KMS-11 (cell line): ENCODE results near the gene UBE2O.

Experiments
- H2AFZ ChIP-seq: fragments of 200-600 bp; sonication (generic); 2 replicates; pipeline ENCODE4 v1.6.1; 2016; ENCODE audit warnings: antibody characterized with exemption, mixed run types, low read depth
- H3K27ac ChIP-seq: fragments of 200-600 bp; sonication (generic); 2 replicates; pipeline ENCODE4 v1.6.1; 2016; ENCODE audit warnings: mild to moderate bottlenecking, mixed run types
- H3K27me3 ChIP-seq: fragments of 200-600 bp; sonication (generic); 2 replicates; pipeline ENCODE4 v1.6.1; 2017; ENCODE audit warnings: mild to moderate bottlenecking, low read depth, mixed run types, moderate library complexity; ENCODE audit not compliant: insufficient read depth
- H3K36me3 ChIP-seq: fragments of 200-600 bp; sonication (generic); 2 replicates; pipeline ENCODE4 v1.6.1; 2017; ENCODE audit warnings: mild to moderate bottlenecking, mixed run types; ENCODE audit not compliant: insufficient read depth
- H3K4me1 ChIP-seq: fragments of 200-600 bp; sonication (generic); 2 replicates; pipeline ENCODE4 v1.6.1; 2016; ENCODE audit warnings: mild to moderate bottlenecking, low read depth, mixed run types; ENCODE audit not compliant: poor library complexity, severe bottlenecking
- H3K4me2 ChIP-seq: fragments of 200-600 bp; sonication (generic); 2 replicates; pipeline ENCODE4 v1.7.0; 2016; ENCODE audit warnings: mild to moderate bottlenecking, mixed run types
- H3K4me3 ChIP-seq: fragments of 200-600 bp; sonication (generic); IDR thresholded peaks from 2 replicates; pipeline ENCODE4 v1.6.1; 2017; ENCODE audit warnings: low read depth, low read length, mixed read lengths; ENCODE audit not compliant: insufficient read depth
- H3K79me2 ChIP-seq: fragments of 200-600 bp; sonication (generic); 2 replicates; pipeline ENCODE4 v1.6.1; 2016; ENCODE audit warnings: low read depth, mixed run types; ENCODE audit not compliant: insufficient read depth
- H3K9ac ChIP-seq: fragments of 200-600 bp; sonication (generic); 2 replicates; pipeline ENCODE4 v1.6.1; 2016; ENCODE audit warnings: mild to moderate bottlenecking, mixed run types
- H4K20me1 ChIP-seq: fragments of 200-600 bp; sonication (generic); 2 replicates; pipeline ENCODE4 v1.6.1; 2016; ENCODE audit warnings: mild to moderate bottlenecking, mixed run types; ENCODE audit not compliant: insufficient read depth
- CTCF ChIP-seq: fragments of 200-600 bp; sonication (generic); conservative IDR thresholded peaks from 2 replicates; pipeline ENCODE4 v1.6.1; 2017; ENCODE audit warnings: low read depth, mild to moderate bottlenecking, antibody characterized with exemption, low read length, moderate library complexity, mixed read lengths

Gene UBE2O

GRCh38 chr17:76397687-76398522, 55.0 kb downstream of the UBE2O start:
- TF ChIP-seq CTCF = peak; percentile 99
- Histone ChIP-seq H3K36me3 (no peaks in the 10 kb centered on the region; the same call in 1 of the 2 replicates), H4K20me1 (no peaks in the 10 kb centered on the region), H3K4me1 (no peaks in the 10 kb centered on the region), H3K79me2 (no peaks in the 10 kb centered on the region), H3K9ac (no peak overlapping the region), H3K4me3 (no peak overlapping the region), H2AFZ (no peak overlapping the region), H3K27me3 (no peaks in the 10 kb centered on the region), H3K4me2 (no peak overlapping the region), H3K27ac (no peak overlapping the region)

- Histone ChIP-seq H3K4me1 (no peaks in the 10 kb centered on the region), H3K36me3 (no peaks in the 10 kb centered on the region; the same call in 1 of the 2 replicates)
Measured at GRCh38 chr17:76397184-76397583, 55.8 kb downstream of the UBE2O start.

GRCh38 chr17:76395980-76396379, 57.0 kb downstream of the UBE2O start:
- Histone ChIP-seq H4K20me1 (no peaks in the 10 kb centered on the region), H3K9ac (no peak overlapping the region), H3K4me3 (no peak overlapping the region), H3K27ac (no peak overlapping the region), H3K36me3 (no peaks in the 10 kb centered on the region; the same call in 1 of the 2 replicates), H2AFZ (no peak overlapping the region), H3K27me3 (no peaks in the 10 kb centered on the region), H3K4me1 (no peaks in the 10 kb centered on the region), H3K4me2 (no peak overlapping the region), H3K79me2 (no peaks in the 10 kb centered on the region)
- TF ChIP-seq CTCF = no peak

More at GRCh38 chr17:76397184-76397583, 55.8 kb downstream of the UBE2O start:
- Histone ChIP-seq H3K9ac (no peak overlapping the region), H2AFZ (no peak overlapping the region), H3K4me3 (no peak overlapping the region), H4K20me1 (no peaks in the 10 kb centered on the region), H3K79me2 (no peaks in the 10 kb centered on the region), H3K4me2 (no peak overlapping the region), H3K27ac (no peak overlapping the region), H3K27me3 (no peaks in the 10 kb centered on the region)
- TF ChIP-seq CTCF = no peak

- no peak for TF ChIP-seq CTCF
- Histone ChIP-seq H3K79me2 (no peaks in the 10 kb centered on the region), H3K9ac (no peak overlapping the region), H3K4me1 (no peaks in the 10 kb centered on the region), H3K27me3 (no peaks in the 10 kb centered on the region), H3K4me3 (no peak overlapping the region), H2AFZ (no peak overlapping the region), H3K27ac (no peak overlapping the region), H3K36me3 (no peaks in the 10 kb centered on the region; the same call in 1 of the 2 replicates), H3K4me2 (no peak overlapping the region), H4K20me1 (no peaks in the 10 kb centered on the region)
Measured at GRCh38 chr17:76394166-76394565, 58.8 kb downstream of the UBE2O start.
